GM19328 (cell line): ENCODE measurements around the gene CUL9.

ENCODE experiments used
- ATAC-seq: cut with Tn5 transposase; IDR thresholded peaks from one replicate; pipeline ENCODE4 v1.9.1; 2021; ENCODE audit warnings: mild to moderate bottlenecking, moderate library complexity; ENCODE audit not compliant: unreplicated experiment

CUL9 gene

DNA sequence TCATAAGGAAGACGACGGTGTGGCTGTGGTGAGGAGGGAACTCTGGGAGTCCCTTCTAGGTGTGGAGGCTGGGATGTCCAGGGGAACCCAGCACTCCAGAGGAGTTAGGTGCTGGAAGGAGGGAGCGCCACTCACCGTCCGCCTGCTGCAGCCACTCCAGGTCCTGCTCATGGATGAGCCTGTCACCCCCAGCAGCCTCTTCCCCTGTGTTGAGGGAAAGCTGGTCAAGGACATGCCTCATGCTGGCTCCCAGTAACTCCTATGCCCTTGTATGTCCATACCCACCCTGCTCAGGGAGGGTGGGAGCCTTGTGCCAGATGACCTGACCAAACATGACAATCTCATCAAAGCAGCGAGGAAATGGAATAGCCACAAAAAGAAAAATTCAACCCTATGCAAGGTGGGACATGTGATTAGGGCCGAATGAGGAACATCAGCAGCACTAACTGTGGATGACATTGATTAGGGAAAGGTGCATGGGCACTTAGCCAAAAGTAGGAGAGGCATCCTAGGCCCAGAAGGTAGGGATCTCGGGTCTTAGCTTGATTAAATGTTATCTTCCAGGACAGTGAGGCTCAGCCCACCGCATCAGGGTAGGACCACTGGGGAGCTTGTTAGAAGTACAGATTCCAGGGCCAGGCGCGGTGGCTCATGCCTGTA is 44.3 kb downstream of the CUL9 start:
- no peak for ATAC-seq

DNA sequence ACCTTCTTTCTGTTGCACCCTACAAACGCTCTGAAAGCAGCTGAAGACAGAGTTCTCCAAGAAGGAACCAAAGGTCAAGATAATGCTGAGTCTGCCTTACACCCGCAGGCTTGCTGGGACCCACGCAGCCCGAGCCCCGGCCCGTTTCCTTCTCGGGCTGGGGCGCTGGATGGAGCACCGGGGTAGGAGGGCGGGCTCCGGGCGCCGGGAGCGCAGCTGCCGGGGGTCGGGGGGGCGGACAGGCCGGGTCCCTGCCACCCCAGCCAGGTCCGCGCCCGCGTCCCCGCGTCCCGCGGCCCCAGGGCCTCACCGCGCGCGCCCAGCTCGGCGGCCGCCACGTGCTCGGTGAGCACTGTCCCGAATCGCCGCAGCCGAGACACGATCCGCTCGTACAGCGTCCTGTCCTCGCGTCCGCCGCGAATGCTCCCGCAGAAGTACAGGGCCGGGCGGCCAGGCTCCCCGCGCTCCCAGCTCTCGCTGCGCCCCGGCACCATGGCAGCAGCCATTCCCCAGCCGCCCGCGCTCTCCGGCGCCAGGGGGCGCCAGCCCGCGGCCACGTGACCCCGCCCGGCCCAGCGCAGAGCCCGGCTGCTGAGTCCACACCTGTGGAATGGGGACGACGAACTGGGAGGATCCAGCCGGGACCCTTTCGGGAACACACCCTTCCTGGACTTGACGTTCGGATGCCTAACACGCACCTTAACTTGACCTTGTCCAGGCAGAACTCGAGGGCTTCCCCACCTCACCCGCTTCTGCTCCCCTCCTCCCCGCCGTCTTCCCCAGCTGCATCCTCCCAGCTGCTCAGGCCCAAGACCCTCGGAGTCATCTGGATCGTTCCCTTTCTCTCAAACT is 47.2 kb downstream of the CUL9 start, which contains the start of gene DNPH1:
Gene DNPH1 (minus strand): TSS at position 531 of the 852 bp plus-strand sequence. CDS start 25 bp downstream, at position 506.
- peak; percentile 69 for ATAC-seq

DNA sequence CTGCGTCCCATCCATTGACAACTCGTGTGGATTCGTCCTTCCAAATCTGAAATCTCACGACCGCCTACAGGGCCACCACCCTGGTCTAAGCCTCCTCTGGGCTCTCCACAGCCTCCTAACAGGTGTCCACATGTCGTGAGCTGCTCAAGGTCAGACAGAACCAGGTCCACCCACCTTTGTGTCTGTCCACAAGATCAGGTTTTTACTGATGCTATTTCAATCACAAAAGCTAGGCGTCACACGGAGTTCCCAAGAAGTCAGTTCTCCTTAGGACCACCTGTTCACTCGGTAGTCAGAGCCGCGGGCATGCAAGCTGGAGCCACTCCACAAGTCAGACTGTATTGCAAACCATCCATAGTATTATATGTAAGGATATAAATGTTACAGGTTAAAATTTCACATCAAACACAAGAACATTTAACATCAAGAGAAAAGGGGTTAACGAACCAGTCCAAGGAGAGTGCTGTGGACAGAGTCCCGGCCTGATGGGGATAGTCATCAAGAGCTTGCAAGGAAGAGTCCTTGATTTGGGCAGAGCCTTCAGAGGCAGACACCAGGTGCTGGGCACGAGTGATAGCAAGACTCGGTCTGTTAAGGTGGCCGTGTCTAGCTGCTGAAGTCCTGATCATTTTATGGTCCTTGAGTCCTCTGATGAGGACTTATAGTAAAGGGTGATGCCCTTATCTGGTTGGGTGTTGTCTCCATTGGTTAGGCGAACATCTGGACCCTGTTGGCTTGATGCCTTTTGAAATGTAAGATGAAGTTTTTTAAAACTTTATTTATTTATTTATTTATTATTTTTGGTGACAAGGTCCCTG is 48.0 kb downstream of the CUL9 start:
- no peak for ATAC-seq

DNA sequence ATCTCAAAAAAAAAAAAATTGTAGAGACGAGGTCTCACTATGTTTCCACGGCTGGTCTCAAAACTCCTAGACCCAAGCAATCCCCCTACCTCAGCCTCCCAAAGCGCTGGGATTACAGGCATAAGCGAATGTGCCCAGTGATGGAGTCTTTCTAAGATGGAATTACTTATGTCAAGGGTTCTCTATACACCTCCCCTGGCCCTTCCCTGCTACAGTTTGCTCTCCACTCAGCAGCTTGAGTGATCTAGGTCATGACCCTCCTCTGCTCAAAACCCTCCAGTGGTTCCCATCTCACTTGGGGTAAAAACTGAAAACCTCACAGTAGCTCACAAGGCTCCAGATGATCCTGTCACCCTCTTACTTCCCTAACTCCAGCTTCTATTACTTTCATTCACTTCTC is 49.1 kb downstream of the CUL9 start:
- no peak for ATAC-seq

DNA sequence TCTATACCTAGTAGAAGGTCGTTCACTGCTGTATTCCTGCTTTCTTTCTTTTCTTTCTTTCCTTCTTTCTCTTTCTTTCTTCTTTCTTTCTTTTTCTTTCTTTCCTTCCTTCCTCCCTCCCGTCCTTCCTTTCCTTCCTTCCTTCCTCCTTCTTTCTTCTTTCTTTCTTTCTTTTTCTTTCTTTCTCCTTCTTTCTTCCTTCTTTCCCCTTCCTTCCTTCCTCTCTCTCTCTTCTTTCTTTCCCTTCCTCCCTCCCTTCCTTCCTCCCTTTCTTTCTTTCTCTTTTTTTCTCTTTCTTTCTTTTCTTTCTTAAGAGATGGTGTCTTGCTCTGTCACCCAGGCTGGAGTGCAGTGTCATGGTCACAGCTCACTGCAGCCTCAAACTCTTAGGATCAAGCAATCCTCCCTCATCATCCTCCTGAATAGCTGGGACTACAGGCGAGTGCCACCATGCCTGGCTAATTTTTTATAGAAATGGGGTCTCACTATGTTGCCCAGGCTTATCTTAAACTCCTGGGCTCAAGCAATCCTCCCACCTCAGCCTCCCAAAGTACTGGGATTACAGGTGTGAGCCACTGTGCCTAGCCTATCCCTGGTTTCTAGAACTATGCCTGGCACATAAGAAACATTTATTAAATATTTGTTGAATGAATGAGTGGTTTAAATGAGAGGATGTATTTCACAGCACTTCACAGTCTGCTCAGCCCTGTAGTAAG is 49.9 kb downstream of the CUL9 start:
- ATAC-seq = no peak

DNA sequence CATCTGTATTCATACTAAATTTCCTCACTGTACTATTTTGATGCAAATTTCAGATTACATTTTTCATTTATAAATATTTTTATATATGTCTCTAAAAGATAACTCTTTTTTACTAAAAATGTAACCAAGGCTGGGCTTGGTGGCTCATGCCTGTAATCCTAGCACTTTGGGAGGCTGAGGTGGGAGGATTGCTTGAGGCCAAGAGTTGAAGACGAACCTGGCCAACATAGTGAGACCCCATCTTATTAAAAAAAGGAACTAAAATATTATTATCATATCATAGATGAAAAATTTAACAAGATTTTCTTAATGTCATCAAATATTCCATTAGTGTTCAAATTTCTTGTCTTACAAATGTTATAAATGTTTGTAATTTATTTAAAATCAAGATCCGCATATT is 53.8 kb downstream of the CUL9 start:
- no peak for ATAC-seq

DNA sequence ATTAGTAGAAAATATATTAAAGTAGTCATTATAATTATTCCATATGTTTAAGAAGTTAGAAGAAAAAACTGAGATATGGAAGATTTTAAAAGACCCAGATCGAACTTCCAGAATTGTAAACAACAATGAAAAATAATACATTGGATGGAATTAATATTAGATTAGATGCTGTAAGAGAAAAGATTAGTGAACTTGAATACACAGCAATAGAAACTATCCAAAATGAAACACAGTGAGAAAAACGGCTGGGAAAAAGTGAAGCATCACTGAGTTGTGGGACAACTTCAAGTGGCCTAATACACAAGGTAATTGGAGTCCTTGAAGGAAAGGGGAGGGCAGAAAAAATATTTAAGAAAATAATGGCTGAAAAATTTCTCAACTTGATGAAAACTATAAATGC is 57.1 kb downstream of the CUL9 start:
- no peak for ATAC-seq

DNA sequence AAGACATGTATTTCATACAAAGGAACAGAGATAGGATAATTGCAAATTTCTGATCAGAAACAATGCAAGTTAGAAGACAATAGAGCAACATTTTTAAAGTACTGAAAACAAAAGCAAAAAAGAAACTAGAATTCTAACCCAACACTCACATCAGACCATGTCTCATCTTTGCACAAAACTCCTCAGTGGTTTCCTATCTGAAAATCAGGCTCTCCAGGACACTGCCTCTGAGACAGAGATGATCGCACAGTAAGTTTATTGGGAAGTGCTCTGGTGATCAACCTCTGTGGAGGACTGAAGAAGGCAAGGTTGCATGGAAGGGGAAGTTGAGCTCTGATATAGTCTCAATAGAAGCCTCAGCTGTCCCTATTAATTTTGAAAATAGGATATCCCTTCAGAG is 59.0 kb downstream of the CUL9 start:
- ATAC-seq = no peak

DNA sequence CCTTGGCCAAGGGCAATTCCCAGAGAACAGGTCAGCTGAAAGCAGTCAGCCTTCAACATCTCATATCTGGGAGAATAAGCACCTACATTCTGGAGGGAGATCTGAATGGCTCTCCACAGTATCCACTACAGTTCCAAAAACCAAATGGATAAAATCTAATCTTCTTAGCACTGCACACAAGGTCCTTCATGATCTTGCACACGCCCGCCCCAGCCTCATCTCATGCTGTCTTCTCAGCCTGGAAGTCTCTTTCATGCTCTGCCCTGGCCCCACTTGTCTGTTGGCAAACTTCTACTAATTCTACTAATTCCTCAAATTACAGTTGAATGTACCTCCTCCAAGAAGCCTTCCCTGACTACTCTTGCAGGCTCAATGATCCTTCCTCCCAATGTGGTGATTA is 59.5 kb downstream of the CUL9 start:
- ATAC-seq = no peak

DNA sequence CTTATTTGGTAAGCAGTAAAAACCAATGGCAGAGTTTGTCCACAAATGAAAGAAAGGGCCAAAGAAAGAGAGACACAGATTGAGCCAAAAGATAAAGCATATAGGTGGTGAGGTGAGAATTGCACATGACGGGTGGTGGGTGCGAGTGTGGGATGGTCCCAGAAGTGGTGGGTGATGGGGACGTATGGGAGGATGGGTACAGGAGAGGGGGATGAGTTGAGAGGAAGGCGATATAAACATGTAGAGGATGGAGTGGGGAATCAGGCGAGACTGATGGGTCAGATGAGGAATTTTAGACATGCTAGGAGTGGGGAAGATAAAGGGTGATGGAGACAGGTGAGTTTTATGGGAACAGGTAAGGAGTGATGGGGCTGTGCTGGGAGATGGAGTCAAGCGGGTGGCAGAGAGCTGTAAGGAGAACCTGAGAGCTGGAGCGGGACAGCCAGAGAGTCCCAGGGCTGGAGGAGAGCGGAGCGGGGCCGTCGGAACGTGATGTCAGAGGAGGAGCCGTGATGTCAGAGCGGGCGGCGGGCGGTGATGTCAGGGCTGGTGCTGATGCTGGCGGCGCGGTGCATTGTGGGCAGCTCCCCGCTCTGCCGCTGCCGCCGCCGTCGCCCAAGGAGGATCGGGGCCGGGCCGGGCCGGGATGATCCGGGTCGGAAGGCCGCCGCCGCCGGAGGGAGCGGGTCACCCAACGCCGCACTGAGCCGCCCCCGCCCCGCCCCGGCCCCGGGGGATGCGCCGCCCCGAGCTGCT is 61.1 kb downstream of the CUL9 start, which contains the start of gene TTBK1:
Gene TTBK1 (plus strand): TSS at position 574 of the 756 bp plus-strand sequence. CDS start 3,180 bp downstream, outside the sequence.
- ATAC-seq = no peak

DNA sequence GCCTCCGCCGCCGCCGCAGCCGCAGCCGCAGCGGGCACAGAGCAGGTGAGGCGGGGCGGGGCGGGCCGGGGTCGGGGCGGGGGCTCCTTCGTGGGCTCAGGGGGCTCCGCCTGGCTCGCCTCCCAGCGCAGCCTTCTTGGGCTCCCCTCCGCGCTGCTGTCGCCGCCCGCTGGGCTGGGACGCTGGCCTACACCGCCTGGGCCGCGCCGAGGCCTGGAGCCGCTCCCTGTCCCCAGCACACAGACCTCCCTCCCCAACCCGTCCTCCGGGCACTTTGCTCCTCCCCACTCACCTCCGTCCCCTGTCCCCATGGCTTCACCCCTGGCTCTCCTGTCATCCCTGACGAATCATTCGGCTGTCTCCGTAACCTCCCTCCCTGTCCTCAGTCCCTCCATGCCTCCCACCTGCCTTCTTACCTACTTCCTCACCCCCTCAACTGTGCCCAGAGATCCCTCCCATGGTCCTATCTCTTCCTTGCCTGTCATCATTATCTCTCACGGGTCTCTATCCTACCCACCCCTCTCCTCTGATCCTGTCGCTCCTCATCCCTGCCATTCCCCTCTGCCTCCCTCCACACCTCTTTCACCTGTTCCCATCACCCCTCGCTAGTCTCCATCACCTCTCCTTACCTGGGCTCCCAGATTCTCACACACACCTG is 61.8 kb downstream of the CUL9 start:
- ATAC-seq = no peak

DNA sequence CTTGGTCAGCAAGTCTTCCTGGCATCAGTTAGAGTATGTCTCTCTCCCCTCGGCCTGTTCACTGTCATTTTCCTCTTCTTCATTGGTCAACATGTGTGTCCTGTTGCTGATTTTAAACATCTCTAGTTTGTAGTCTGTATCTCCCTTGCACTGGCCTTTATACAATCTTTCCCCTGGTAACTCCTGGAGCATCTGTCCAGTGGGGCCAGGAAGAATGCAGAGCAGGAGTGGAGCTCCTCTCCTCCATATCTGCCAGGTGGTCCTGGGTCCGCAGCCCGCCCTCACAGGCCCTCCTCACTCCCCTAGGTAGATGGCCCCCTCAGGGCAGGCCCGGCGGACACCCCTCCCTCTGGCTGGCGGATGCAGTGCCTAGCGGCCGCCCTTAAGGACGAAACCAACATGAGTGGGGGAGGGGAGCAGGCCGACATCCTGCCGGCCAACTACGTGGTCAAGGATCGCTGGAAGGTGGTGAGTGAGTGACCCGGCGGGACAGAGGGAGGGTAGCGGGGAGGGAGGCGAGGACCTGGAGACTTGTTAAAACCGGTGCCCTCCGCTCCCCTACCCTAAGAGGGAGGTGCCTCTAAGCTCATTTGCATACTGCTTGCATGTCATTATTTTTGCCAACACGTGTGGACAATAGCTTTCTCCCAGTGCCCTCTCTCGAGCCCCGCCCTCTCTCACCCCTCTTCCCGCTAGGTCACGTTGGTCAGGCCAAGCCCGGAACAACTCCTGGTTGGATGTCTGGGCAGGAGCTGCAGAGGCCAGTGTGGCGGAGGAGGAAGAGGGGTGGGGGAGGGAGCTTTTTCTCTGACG is 64.5 kb downstream of the CUL9 start:
- no peak for ATAC-seq

DNA sequence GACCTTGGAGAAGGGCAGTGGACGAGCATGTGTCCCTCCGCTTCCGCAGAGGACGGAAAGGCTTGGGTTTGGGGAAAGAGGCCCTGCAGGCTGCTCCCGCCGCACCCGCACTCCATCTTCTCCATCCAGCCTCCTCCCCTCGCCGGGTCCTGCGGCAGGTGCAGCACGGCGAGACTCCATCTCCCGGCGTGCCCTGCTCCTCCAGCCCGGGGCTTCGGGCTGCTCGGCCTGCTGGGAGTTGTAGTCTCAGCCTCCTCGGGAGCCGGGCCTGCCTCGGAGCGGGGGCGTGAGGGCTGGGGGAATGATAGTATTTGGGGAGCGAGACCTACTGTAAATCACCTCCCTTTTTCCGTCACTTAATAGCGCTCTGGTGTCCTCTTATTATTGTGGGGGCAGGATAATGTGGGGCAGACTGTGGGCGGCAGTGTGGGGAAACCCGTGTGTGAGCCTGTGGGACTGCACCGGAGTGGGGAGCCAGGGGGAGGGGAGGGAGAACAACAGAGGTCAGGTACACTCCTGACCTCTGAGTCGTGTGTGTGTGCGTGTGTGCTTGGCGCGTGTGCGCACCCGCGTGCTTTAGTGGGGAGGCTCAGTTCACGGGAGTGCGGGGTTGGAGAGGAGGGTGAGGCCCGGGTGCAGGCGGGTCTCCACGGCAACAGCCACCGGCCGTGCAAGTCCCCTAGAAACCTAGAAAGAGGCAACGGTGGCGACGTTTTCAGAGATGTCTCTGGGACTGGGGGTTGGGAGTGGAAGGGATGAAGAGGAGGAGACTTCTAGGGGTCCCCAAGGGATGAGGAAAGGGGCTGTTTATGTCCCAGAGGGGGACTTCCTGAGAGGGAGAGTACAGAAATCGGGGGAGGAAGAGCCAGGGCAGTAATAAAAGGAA is 65.4 kb downstream of the CUL9 start:
- peak; percentile 91 for ATAC-seq

DNA sequence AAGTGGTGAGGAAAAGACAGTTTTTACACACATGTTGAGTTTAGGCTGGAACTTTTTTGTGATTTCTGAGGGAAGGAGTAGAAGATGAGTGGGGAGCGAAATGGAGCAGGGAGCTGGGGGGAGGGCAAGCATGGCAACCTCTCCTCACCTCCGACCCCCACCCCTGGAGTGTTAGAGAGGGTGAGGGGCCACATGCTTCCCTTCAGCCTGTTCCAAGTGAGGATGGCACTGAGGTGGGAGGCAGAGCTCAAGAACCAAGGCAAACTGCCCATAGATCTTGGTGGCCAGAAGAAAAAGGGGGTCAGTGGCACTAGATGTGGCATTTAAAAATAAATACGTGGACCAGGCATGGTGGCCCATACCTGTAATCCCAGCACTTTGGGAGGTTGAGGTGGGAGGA is 66.1 kb downstream of the CUL9 start:
- no peak for ATAC-seq

DNA sequence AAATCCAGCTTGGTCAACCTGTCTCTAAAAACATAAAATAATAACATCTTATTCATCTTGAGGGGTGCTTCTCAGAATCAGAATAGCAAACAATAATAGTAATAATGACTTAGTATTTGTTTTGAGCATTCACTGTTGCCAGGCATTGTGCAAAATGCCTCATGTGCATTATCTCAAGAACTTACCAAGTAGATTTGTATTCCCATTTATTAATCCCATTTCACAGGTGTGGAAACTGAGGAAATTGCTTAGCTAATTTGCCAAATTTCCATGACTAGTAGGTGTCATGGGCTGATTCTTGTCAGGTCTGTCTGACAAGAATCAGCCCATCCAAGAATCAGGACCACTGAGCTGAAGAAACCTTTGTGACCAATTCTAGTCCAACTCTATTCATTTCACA is 66.8 kb downstream of the CUL9 start:
- no peak for ATAC-seq

DNA sequence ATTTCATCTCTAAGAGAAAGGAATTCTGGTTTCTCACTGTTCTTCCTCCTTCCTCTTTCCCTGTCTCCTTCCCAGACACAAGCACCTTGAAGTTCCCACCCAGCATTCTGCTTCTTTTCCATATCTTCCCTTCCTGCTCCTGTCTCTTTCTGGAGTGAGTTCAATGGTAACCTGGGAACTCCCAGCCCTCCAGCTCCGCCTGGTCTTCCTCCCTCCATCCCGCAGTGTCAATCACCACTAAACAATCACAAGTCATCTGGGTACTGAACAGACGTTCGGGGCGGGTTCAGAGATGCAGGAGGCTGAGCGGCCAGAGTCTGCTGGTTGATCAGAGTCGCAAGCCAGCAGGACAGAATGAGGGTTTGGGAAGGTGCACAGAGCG is 69.0 kb downstream of the CUL9 start:
- ATAC-seq = no peak

DNA sequence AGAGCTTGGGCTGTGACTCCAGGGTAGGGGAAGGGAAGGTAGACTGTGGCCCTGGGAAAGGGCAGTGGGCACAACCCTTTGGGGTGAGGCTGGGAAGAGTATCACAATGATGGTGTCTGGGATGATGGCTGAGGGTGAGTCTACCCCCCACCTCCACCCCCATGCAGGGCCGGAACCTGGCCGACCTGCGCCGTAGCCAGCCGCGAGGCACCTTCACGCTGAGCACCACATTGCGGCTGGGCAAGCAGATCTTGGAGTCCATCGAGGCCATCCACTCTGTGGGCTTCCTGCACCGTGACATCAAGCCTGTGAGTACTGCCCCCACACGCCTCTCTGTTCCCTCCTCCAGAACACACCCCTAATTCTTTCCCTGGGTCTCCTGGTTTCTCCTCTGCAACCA is 71.4 kb downstream of the CUL9 start:
- no peak for ATAC-seq
